Measurements from ENCODE around the gene AGGF1.
"Not testable (repeated sequence)": the region's sequence is repeated elsewhere in the genome, so short reads cannot be mapped to it uniquely, and the experiment has no call there.

The AGGF1 gene

GRCh38 chr5:76994337-76994736 lies 35.9 kb upstream of the AGGF1 start:
- no peak for TF ChIP-seq ZFX (IDR thresholded peaks at IDR 0.05; ENCODE audit: borderline replicate concordance)
- TF ChIP-seq CTCF (IDR thresholded peaks at IDR 0.05): no peak
- H3K27ac ChIP-seq: no peak overlapping the region

GRCh38 chr5:76998251-76998650 lies 32.0 kb upstream of the AGGF1 start:
- H3K27ac ChIP-seq: not testable (repeated sequence)

GRCh38 chr5:76999451-76999850 lies 30.8 kb upstream of the AGGF1 start:
- H3K27ac ChIP-seq: no peak overlapping the region
- no peak for TF ChIP-seq CTCF (IDR thresholded peaks at IDR 0.05)
- no peak for TF ChIP-seq ZFX (IDR thresholded peaks at IDR 0.05; ENCODE audit: borderline replicate concordance)

GRCh38 chr5:77003246-77003645 lies 27.0 kb upstream of the AGGF1 start:
- no peak for TF ChIP-seq CTCF (IDR thresholded peaks at IDR 0.05)
- no peak for TF ChIP-seq ZFX (IDR thresholded peaks at IDR 0.05; ENCODE audit: borderline replicate concordance)
- H3K27ac ChIP-seq: no peak overlapping the region

GRCh38 chr5:77006124-77006523 lies 24.1 kb upstream of the AGGF1 start:
- no peak overlapping the region for H3K27ac ChIP-seq
- TF ChIP-seq CTCF (IDR thresholded peaks at IDR 0.05): no peak
- no peak for TF ChIP-seq ZFX (IDR thresholded peaks at IDR 0.05; ENCODE audit: borderline replicate concordance)

- no peak overlapping the region for H3K27ac ChIP-seq
- TF ChIP-seq CTCF (IDR thresholded peaks at IDR 0.05) (no peak), ZFX (IDR thresholded peaks at IDR 0.05; ENCODE audit: borderline replicate concordance) (no peak)
These were observed 21.8 kb upstream of the AGGF1 start for GRCh38 chr5:77008413-77008812.

- H3K27ac ChIP-seq: no peak overlapping the region
- TF ChIP-seq ZFX (IDR thresholded peaks at IDR 0.05; ENCODE audit: borderline replicate concordance) (no peak), CTCF (IDR thresholded peaks at IDR 0.05) (no peak)
These were observed 20.0 kb upstream of the AGGF1 start for GRCh38 chr5:77010243-77010642.

GRCh38 chr5:77011498-77011897 lies 18.7 kb upstream of the AGGF1 start:
- TF ChIP-seq CTCF (IDR thresholded peaks at IDR 0.05): no peak
- TF ChIP-seq ZFX (IDR thresholded peaks at IDR 0.05; ENCODE audit: borderline replicate concordance): no peak
- no peak overlapping the region for H3K27ac ChIP-seq

Measured in 22Rv1 (cell line).